Measurements from ENCODE around the gene ALOX12B.
A peak's percentile ranks its signal among the peaks of the same experiment; 100 is the strongest.
"Not testable (repeated sequence)": the region's sequence is repeated elsewhere in the genome, so short reads cannot be mapped to it uniquely, and the experiment has no call there.

Gene ALOX12B

DNA sequence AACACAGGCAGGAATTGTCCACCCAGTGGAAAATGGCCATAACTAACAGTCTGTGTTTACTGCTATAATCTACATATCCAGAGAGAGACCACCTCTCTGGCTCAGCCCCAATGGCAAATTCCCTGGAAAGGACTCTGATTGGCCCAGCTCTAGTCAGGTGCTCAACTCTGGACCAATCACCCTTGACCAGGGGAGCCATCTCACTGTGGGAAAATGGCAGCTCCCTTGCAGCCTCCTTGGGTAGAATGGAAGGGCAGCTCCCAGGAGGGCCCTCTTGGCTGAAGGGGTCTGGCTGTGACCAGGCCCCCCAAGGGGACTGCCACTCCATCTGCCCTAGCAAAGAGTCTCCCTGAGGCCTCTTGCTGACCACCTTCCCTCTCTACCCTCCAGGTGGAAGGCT is 45.5 kb downstream of the ALOX12B start:
- no peak for DNase-seq

DNA sequence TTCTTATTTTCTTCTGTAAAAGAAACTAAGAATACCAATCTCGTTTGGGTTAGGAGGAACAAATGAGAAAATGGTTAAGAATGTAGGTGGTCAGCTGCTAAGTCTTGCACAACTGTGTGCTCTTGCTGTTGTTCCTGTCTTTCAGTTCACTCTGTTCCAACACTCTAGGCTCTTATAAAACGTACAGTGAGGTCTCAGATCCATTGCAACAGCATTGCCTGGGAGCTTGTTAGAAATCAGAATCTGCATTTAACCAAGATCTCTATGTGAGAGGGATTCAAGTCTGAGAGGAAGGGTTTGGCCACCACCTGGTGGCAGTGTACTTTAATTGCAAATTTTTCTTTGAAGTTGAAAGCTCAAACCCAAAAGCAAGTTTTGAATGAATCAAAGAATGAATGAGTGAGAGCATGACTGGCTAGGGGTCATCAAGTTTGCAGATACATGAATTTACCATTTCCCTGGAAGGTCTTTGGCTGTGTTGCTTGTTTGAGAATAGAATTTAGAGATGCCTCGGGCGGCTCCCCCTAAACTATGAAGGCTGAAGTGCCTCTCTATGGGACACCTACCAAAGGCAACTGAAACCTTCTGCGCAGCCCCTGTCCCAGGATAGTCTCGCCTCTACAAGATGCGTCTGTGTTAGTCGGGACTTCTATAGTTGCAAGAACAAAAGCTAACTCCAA is 46.1 kb downstream of the ALOX12B start:
- DNase-seq, result peak; percentile 38

DNA sequence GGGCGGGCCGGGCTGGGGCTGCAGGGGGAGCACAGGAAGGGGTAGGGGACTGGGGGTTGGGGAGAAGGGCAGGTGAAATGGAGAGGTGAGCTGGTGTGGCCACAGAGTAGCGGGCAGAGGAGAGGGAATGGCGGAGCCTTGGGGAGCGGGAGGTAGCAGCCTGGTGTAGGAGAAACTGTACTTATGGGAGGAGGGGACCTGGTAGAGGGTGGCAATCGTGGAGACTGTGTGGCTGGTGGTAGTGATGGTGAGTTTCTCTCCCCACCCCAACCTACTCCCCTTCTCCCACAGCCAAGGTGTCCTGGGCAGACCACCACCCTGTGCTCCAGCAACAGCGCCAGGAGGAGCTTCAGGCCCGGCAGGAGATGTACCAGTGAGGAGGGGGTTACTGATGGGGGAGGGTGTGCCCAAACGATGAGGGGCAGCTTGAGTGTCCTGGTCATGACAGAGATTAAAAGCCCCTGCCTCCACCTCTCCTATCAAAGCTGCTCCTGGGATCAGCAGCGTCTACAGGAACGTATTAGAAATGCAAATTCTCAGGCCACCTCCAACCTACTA is 47.8 kb downstream of the ALOX12B start:
- no peak for DNase-seq

DNA sequence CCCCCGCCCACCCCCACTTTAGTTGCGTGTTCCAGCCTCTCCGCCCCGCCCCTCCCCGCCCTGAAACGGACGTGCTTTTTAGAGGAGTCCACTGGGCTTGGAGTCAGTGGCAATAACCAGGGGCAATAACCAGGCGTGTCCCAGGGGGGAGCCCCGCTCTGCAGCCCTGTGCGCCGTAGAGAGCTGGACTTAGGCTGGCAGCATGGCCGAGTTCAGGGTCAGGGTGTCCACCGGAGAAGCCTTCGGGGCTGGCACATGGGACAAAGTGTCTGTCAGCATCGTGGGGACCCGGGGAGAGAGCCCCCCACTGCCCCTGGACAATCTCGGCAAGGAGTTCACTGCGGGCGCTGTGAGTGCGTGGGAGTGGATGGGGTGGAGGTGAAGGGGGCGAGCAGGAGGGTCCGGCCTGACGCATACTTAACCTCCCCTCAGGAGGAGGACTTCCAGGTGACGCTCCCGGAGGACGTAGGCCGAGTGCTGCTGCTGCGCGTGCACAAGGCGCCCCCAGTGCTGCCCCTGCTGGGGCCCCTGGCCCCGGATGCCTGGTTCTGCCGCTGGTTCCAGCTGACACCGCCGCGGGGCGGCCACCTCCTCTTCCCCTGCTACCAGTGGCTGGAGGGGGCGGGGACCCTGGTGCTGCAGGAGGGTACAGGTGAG is 48.4 kb downstream of the ALOX12B start, which contains the start of gene ALOX15B:
Gene ALOX15B (plus strand): TSS at position 106 of the 657 bp plus-strand sequence. CDS start 97 bp downstream, at position 203.
- no peak for DNase-seq

DNA sequence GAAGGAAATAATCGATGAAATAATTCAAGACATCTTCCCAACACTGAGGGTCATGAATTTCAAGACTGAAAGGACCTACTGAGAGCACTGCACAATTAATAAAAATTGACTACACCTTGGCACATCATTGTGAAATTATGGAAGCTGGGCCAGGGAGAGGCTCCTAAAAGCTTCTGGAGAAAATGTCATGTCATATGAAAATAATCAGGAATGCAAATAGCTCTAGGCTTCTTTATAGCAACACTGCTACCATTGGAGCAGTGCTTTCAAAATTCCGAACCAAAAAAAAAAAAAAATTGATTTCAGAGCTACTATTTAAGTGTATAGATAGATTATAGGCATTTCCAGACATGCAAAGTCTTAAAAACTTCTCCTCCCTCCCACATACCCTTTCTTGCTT is 55.1 kb downstream of the ALOX12B start:
- DNase-seq, result no peak

DNA sequence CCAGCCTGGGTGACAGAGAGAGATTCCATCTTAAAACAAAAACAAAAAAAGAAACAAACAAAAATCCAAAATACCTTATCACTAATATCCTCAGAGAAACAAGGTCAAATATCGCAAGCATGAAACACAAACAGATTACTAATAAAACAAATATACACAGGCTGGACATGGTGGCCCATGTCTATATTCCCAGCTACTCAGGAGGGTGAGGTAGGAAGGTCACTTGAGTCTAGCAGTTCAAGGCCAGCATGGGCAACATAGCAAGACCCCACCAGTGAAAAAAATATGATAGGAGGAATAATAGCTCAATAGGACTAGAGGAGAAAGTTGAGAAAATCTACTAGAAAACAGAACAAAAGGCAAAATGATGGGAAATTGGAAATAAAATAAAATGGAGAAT is 55.6 kb downstream of the ALOX12B start:
- DNase-seq, result no peak

DNA sequence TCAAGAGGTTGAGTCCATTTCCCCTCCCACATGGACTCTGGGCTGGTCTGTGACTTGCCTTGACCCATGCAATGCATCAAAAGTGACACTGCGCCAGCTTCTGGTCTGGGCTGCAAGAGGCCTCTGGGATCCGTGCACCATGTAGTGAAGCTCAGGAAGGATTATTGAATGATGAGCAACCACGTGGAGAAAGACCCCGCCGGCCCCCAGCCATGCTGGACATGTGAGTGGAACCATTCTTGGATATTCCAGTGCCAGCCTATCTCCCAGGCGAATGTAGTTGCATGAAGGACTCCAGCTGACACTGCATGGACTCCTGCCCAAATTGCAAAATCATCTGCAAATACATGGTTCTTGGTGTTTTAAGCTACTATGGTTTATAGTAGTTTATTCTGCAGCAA is 56.3 kb downstream of the ALOX12B start:
- no peak for DNase-seq

DNA sequence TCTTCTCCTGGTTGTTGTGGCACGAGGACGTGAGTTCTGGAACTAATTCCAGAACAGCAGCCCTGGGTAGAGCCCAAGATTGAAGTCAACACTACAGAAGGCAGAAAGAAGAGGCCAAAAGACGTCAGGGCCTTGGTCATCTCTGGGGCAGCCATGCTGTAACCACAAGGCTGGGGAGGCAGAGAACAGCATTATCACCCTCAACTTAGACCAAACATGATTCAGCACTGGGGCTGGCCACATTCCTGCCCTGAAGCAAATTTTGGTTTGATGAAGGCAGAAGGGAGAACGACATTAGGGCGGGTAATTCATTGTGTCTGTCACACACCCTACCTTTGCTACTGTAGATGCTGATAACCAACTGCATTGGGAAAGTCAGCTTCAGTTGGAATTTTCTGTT is 58.4 kb downstream of the ALOX12B start:
- DNase-seq, result no peak

DNA sequence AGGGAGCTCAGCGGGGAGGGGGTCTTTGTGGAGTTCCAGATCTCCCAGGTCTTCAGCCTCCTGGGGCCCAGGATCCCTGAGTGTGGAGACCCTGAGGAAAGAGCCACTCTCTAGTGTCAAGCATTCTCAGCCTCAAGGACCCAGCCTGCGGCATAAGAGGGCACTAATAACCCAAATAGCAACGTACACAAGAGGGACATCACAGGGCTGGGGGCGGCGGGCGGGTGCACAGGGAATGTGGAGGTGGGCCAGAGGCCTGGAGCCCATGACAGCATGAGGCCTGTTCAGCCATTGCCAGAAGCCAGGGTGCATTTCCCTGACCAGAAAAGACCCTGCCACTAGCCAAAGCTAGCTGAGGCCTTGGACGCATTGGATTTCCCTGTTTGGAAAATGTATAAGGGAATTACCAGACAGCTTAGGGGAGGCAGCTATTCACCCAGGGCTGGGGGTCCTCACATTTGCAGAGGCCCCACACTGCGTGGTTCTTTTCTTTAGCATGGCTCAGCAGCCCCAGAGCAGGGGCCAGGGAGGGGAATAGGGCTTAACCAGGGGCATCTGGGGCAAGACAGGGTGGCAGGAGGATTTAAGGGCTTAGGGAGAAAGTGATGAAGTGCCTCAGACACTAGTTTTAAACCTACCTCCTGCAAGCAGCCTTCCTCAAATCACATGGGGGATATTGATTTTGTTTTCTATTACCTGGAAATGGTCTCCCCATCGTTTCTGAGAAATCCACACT is 62.2 kb downstream of the ALOX12B start:
- DNase-seq, result no peak

DNA sequence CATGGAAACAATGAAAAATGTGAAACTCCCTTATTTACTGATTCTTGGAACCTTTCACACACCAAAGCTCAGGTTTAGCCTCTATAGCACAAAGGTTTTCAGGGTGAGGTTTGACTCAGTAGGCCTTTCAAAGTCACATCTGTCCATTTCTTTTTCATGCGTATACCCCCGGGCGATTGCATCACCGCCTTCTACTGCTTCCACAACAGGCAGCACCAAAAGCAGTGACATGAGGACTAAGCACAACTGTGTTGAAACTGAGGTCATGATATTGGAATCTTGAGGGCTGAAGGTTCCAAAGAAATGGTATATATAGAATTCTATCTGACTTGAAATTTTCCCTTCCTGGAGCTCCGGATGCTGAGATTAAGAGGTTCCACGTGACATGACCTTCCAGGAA is 63.4 kb downstream of the ALOX12B start:
- DNase-seq, result not testable (repeated sequence)
